Measurements from ENCODE around the gene HDAC6. TPM values are rescaled to one million over a fixed set of nuclear protein-coding genes. Genes with fewer than 3 reads are reported as not detected.
"Not testable (repeated sequence)": the region's sequence is repeated elsewhere in the genome, so short reads cannot be mapped to it uniquely, and the experiment has no call there.

Gene HDAC6
- total and polyA plus RNA-seq, 4 donors: 39.7 to 90.8 (median 78.4) TPM

- no peak overlapping the region for H3K9ac ChIP-seq (ENCODE audit: insufficient read depth in 1 of 2, low read length in 2 of 2)
- ATAC-seq (ENCODE audit: insufficient read depth, low FRiP score) (no peak), DNase-seq (no peak)
- H3K27ac ChIP-seq (ENCODE audit: low read depth in 1 of 2, low read length in 1 of 2): no peak overlapping the region
- TF ChIP-seq CTCF (IDR thresholded peaks at IDR 0.05; ENCODE audit: control extremely low read depth, extremely low read depth): no peak
- WGBS, 2 donors: 83 to 95% methylated on average over 10 of the region's 10 CpGs
- peaks cover 0 to 8% (median 6%) of the 10 kb centered on the region in 3 donors for H3K27me3 ChIP-seq (ENCODE audit: control insufficient read depth in 3 of 3, insufficient read depth in 3 of 3, low read length in 2 of 3)
- H3K4me3 ChIP-seq: no peak overlapping the region
- no peaks in the 10 kb centered on the region for H3K36me3 ChIP-seq (ENCODE audit: control insufficient read depth in 4 of 4, insufficient read depth in 4 of 4, low read length in 4 of 4)
- no peaks in the 10 kb centered on the region for H3K4me1 ChIP-seq (ENCODE audit: control insufficient read depth in 5 of 5, insufficient read depth in 5 of 5, low read length in 5 of 5)
- peaks cover 0 to 3% (median 0%) of the 10 kb centered on the region in 4 donors for H3K9me3 ChIP-seq (ENCODE audit: control insufficient read depth in 4 of 4, insufficient read depth in 3 of 4, low read length in 3 of 4)
Measured at GRCh38 chrX:48839686-48840085, 37.8 kb downstream of the HDAC6 start.

GRCh38 chrX:48848847-48849246, 47.0 kb downstream of the HDAC6 start:
- DNase-seq: no peak
- H3K27me3 ChIP-seq (ENCODE audit: control insufficient read depth in 3 of 3, insufficient read depth in 3 of 3, low read length in 2 of 3): peaks cover 0 to 12% (median 0%) of the 10 kb centered on the region in 3 donors
- H3K36me3 ChIP-seq (ENCODE audit: control insufficient read depth in 4 of 4, insufficient read depth in 4 of 4, low read length in 4 of 4): no peaks in the 10 kb centered on the region
- H3K27ac ChIP-seq (ENCODE audit: low read depth in 1 of 2, low read length in 1 of 2): no peak overlapping the region
- ATAC-seq (ENCODE audit: insufficient read depth, low FRiP score): no peak
- no peak for TF ChIP-seq CTCF (IDR thresholded peaks at IDR 0.05; ENCODE audit: control extremely low read depth, extremely low read depth)
- 50 to 51% methylated on average over 1 of the region's 1 CpG for WGBS, 2 donors
- H3K4me3 ChIP-seq: no peak overlapping the region
- peaks cover 0 to 4% (median 0%) of the 10 kb centered on the region in 4 donors for H3K9me3 ChIP-seq (ENCODE audit: control insufficient read depth in 4 of 4, insufficient read depth in 3 of 4, low read length in 3 of 4)
- H3K9ac ChIP-seq (ENCODE audit: insufficient read depth in 1 of 2, low read length in 2 of 2): no peak overlapping the region
- H3K4me1 ChIP-seq (ENCODE audit: control insufficient read depth in 5 of 5, insufficient read depth in 5 of 5, low read length in 5 of 5): no peaks in the 10 kb centered on the region

GRCh38 chrX:48852857-48853256, 51.0 kb downstream of the HDAC6 start:
- no peak for TF ChIP-seq CTCF (IDR thresholded peaks at IDR 0.05; ENCODE audit: control extremely low read depth, extremely low read depth)
- Histone ChIP-seq H3K27me3 (ENCODE audit: control insufficient read depth in 3 of 3, insufficient read depth in 3 of 3, low read length in 2 of 3) (peaks cover 0 to 9% (median 0%) of the 10 kb centered on the region in 3 donors), H3K4me1 (ENCODE audit: control insufficient read depth in 5 of 5, insufficient read depth in 5 of 5, low read length in 5 of 5) (no peaks in the 10 kb centered on the region), H3K9ac (ENCODE audit: insufficient read depth in 1 of 2, low read length in 2 of 2) (no peak overlapping the region), H3K4me3 (no peak overlapping the region), H3K27ac (ENCODE audit: low read depth in 1 of 2, low read length in 1 of 2) (no peak overlapping the region), H3K36me3 (ENCODE audit: control insufficient read depth in 4 of 4, insufficient read depth in 4 of 4, low read length in 4 of 4) (no peaks in the 10 kb centered on the region), H3K9me3 (ENCODE audit: control insufficient read depth in 4 of 4, insufficient read depth in 3 of 4, low read length in 3 of 4) (peaks cover 0 to 4% (median 0%) of the 10 kb centered on the region in 4 donors)
- no peak for ATAC-seq (ENCODE audit: insufficient read depth, low FRiP score)
- 80 to 90% methylated on average over 6 to 7 of the region's 7 CpGs for WGBS, 2 donors
- no peak for DNase-seq

GRCh38 chrX:48853494-48853893, 51.6 kb downstream of the HDAC6 start:
- H3K4me1 ChIP-seq (ENCODE audit: control insufficient read depth in 5 of 5, insufficient read depth in 5 of 5, low read length in 5 of 5); H3K9ac ChIP-seq (ENCODE audit: insufficient read depth in 1 of 2, low read length in 2 of 2); DNase-seq; H3K27ac ChIP-seq (ENCODE audit: low read depth in 1 of 2, low read length in 1 of 2); H3K4me3 ChIP-seq; ATAC-seq (ENCODE audit: insufficient read depth, low FRiP score); H3K9me3 ChIP-seq (ENCODE audit: control insufficient read depth in 4 of 4, insufficient read depth in 3 of 4, low read length in 3 of 4); H3K36me3 ChIP-seq (ENCODE audit: control insufficient read depth in 4 of 4, insufficient read depth in 4 of 4, low read length in 4 of 4); H3K27me3 ChIP-seq (ENCODE audit: control insufficient read depth in 3 of 3, insufficient read depth in 3 of 3, low read length in 2 of 3): not testable (repeated sequence)

- H3K9me3 ChIP-seq (ENCODE audit: control insufficient read depth in 4 of 4, insufficient read depth in 3 of 4, low read length in 3 of 4); DNase-seq: not testable (repeated sequence)
- 89 to 90% methylated on average over 12 of the region's 12 CpGs for WGBS, 2 donors
Measured at GRCh38 chrX:48854121-48854804, 52.4 kb downstream of the HDAC6 start.

More at GRCh38 chrX:48854121-48854804, 52.4 kb downstream of the HDAC6 start:
- ATAC-seq (ENCODE audit: insufficient read depth, low FRiP score); H3K9ac ChIP-seq (ENCODE audit: insufficient read depth in 1 of 2, low read length in 2 of 2); H3K4me1 ChIP-seq (ENCODE audit: control insufficient read depth in 5 of 5, insufficient read depth in 5 of 5, low read length in 5 of 5); H3K4me3 ChIP-seq; H3K36me3 ChIP-seq (ENCODE audit: control insufficient read depth in 4 of 4, insufficient read depth in 4 of 4, low read length in 4 of 4); H3K27me3 ChIP-seq (ENCODE audit: control insufficient read depth in 3 of 3, insufficient read depth in 3 of 3, low read length in 2 of 3); H3K27ac ChIP-seq (ENCODE audit: low read depth in 1 of 2, low read length in 1 of 2): not testable (repeated sequence)

Measured in lung (tissue), 12 donors.